Retinal pigment epithelial cell (primary cell): Measurements from ENCODE around the gene MRPS34.

ENCODE experiments used
- DNase-seq: peaks from one replicate; pipeline ENCODE4 v3.0.0-alpha.2; 2010; ENCODE audit warnings: low read depth
- H3K4me3 ChIP-seq: 2 replicates; pipeline ENCODE4 v1.5.1; 2011; ENCODE audit warnings: mild to moderate bottlenecking, low read length, control low read depth, moderate library complexity
- CTCF ChIP-seq: conservative IDR thresholded peaks from 2 replicates; pipeline ENCODE4 v1.5.1; 2011; ENCODE audit warnings: low read depth, low read length, control low read depth, inconsistent platforms

MRPS34 gene

GRCh38 chr16:1794221-1794871, 21.4 kb upstream of the MRPS34 start:
- no peak for TF ChIP-seq CTCF
- no peak for DNase-seq
- peak overlapping the region; percentile 20 for H3K4me3 ChIP-seq

GRCh38 chr16:1793578-1794220, 20.8 kb upstream of the MRPS34 start, which contains the start of gene IGFALS:
Gene IGFALS (minus strand): TSS chr16:1793705. CDS start chr16:1793652, 53 bp downstream.
- TF ChIP-seq CTCF, result no peak
- H3K4me3 ChIP-seq, result peak within 1 kb of the TSS; percentile 20
- DNase-seq, result no peak

GRCh38 chr16:1792836-1793577, 20.1 kb upstream of the MRPS34 start:
- H3K4me3 ChIP-seq, result peak overlapping the region; percentile 14
- no peak for TF ChIP-seq CTCF
- DNase-seq, result no peak

- DNase-seq, result no peak
- TF ChIP-seq CTCF, result no peak
Measured at GRCh38 chr16:1791943-1792812, 19.2 kb upstream of the MRPS34 start.

GRCh38 chr16:1791256-1791942, 18.5 kb upstream of the MRPS34 start:
- no peak overlapping the region for H3K4me3 ChIP-seq
- no peak for DNase-seq
- no peak for TF ChIP-seq CTCF

More at GRCh38 chr16:1791943-1792812, 19.2 kb upstream of the MRPS34 start:
- no peak overlapping the region for H3K4me3 ChIP-seq

GRCh38 chr16:1790611-1791255, 17.8 kb upstream of the MRPS34 start:
- TF ChIP-seq CTCF, result no peak
- DNase-seq, result no peak
- no peak overlapping the region for H3K4me3 ChIP-seq
